HepG2 (cell line): ENCODE results near the gene CCDC9B.

Experiments
- CBFB ChIP-seq: sonication (generic); formaldehyde crosslinking; IDR thresholded peaks from 2 replicates; pipeline ENCODE4 v1.4.0; 2020; ENCODE audit warnings: missing genetic modification reagents
- CHD2 ChIP-seq: IDR thresholded peaks from 2 replicates; pipeline ENCODE4 v1.6.1; 2011; ENCODE audit warnings: low read depth, low read length, improper control_type of control experiment
- CTCF ChIP-seq: sonication (generic); formaldehyde crosslinking; IDR thresholded peaks from 2 replicates; pipeline ENCODE4 v1.5.0; 2020; ENCODE audit warnings: mild to moderate bottlenecking, missing genetic modification reagents, moderate library complexity
- GLI4 ChIP-seq: sonication (generic); formaldehyde crosslinking; IDR thresholded peaks from 2 replicates; pipeline ENCODE4 v1.5.1; 2020; ENCODE audit warnings: missing genetic modification reagents, mild to moderate bottlenecking, moderate library complexity, borderline replicate concordance
- MYC ChIP-seq: sonication (generic); formaldehyde crosslinking; IDR thresholded peaks from 2 replicates; pipeline ENCODE4 v1.9.0; 2021; ENCODE audit warnings: missing genetic modification reagents, borderline replicate concordance
- NCOA1 ChIP-seq: sonication (generic); formaldehyde crosslinking; IDR thresholded peaks from 2 replicates; pipeline ENCODE4 v1.9.0; 2021; ENCODE audit warnings: missing genetic modification reagents
- USF2 ChIP-seq, 2 experiments: sonication (generic) in 1 of 2; formaldehyde crosslinking in 1 of 2; IDR thresholded peaks; 2 replicates each; pipeline versions ENCODE4 v1.5.1 to v1.6.1; 2011 to 2020; ENCODE audit warnings: borderline replicate concordance in 1 of 2, low read depth in 1 of 2, low read length in 1 of 2, mild to moderate bottlenecking in 1 of 2, missing genetic modification reagents in 1 of 2, moderate library complexity in 1 of 2
- YY1 ChIP-seq: IDR thresholded peaks from 2 replicates; pipeline ENCODE4 v1.6.1; 2011; ENCODE audit warnings: low read length, low read depth, moderate library complexity, mild to moderate bottlenecking; ENCODE audit not compliant: insufficient read depth, insufficient replicate concordance
- ZBTB14 ChIP-seq: sonication (generic); formaldehyde crosslinking; IDR thresholded peaks from 2 replicates; pipeline ENCODE4 v1.4.0; 2020; ENCODE audit warnings: missing genetic modification reagents
- ZNF263 ChIP-seq: sonication (generic); formaldehyde crosslinking; IDR thresholded peaks from 2 replicates; pipeline ENCODE4 v1.4.0; 2020; ENCODE audit warnings: missing genetic modification reagents

- TF ChIP-seq ZBTB14 (CRISPR knock-in tag) (no peak), ZNF263 (no peak), CTCF (CRISPR knock-in tag) (no peak), GLI4 (CRISPR knock-in tag) (no peak), NCOA1 (CRISPR knock-in tag) (no peak), YY1 (no peak), CHD2 (no peak), CBFB (CRISPR knock-in tag) (no peak), USF2 (IDR thresholded peaks at IDR 0.05; ENCODE audit: low read depth, low read length) (no peak), USF2 (CRISPR knock-in tag; IDR thresholded peaks at IDR 0.05; ENCODE audit: borderline replicate concordance) (no peak), MYC (CRISPR knock-in tag) (no peak)
Observed at GRCh38 chr15:40377606-40378005, 36.9 kb upstream of the CCDC9B start.
